ENCODE measurements around the gene SPO11. TPM values are rescaled to one million over a fixed set of nuclear protein-coding genes. Genes with fewer than 3 reads are reported as not detected.

The SPO11 gene
- polyA plus RNA-seq, 1 experiment: not detected

DNA sequence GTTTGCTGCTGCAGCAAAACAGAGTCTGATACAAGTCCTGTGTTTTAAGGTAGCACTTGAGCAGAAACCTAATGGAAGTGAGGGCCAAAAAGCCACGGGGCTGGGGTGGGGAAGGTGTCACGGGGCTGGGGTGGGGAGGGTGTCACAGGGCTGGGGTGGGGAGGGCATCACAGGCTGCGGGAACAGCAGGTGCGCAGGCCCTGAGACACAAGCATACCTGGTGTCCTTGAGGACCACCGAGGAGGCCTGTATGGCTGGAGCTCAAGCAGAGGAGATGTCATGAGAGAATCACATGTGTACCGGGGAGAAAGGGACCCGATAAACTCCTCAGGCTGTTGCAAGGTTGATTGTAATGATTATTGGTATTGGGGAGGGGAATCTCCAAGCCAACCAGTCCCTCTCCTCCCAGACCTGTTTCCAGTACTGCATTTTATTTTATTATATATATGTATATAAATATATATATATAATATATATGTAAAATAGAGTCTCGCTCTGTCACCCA, 13.6 kb upstream of the SPO11 start:
- POLR2A ChIA-PET: no interaction called here
- CTCF ChIA-PET: no interaction called here
- Histone ChIP-seq H3K36me3 (ENCODE audit: control insufficient read depth, insufficient read depth, low read length) (no peaks in the 10 kb centered on the region), H3K4me3 (ENCODE audit: low read depth, low read length) (no peak overlapping the region), H3K27me3 (ENCODE audit: control insufficient read depth, insufficient read depth, low read length) (peaks cover 1% of the 10 kb centered on the region; the same call in 1 of the 2 replicates)
- no peak for DNase-seq (ENCODE audit: low read depth)
- TF ChIP-seq, protein P1, sequence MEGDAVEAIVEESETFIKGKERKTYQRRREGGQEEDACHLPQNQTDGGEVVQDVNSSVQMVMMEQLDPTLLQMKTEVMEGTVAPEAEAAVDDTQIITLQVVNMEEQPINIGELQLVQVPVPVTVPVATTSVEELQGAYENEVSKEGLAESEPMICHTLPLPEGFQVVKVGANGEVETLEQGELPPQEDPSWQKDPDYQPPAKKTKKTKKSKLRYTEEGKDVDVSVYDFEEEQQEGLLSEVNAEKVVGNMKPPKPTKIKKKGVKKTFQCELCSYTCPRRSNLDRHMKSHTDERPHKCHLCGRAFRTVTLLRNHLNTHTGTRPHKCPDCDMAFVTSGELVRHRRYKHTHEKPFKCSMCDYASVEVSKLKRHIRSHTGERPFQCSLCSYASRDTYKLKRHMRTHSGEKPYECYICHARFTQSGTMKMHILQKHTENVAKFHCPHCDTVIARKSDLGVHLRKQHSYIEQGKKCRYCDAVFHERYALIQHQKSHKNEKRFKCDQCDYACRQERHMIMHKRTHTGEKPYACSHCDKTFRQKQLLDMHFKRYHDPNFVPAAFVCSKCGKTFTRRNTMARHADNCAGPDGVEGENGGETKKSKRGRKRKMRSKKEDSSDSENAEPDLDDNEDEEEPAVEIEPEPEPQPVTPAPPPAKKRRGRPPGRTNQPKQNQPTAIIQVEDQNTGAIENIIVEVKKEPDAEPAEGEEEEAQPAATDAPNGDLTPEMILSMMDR (IDR thresholded peaks at IDR 0.05; ENCODE audit: insufficient read depth, low read depth, low read length): no peak

DNA sequence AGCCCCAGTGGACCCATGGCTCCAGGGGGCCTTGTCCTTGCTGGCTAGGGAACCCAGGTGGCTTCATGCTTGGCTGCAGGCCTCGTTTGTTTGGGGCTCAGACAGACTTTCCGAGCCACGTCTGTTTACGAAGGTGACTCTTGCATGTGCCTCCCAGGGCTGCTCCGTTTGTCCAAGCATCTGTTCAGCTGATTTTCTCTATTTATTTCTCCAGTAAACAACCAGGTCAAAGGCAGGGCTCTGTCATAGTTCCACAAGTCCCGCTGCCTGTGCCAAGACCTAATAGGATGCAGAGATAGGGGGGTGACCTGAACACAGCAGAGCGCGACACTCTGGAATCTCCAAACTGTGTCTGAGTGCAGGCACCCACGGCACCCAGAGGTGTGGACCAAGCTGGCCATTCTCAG, 12.8 kb upstream of the SPO11 start:
- POLR2A ChIA-PET: no interaction called here
- no peak overlapping the region for H3K4me3 ChIP-seq (ENCODE audit: low read depth, low read length)
- no peaks in the 10 kb centered on the region for H3K36me3 ChIP-seq (ENCODE audit: control insufficient read depth, insufficient read depth, low read length)
- CTCF ChIA-PET: interaction anchor here (0.7 kb wide), 1 partner anchor 224 kb away, joined by 3 read pairs; no protein-coding TSS in a partner anchor
- TF ChIP-seq, protein P1 (IDR thresholded peaks at IDR 0.05; ENCODE audit: insufficient read depth, low read depth, low read length): no peak
- H3K27me3 ChIP-seq (ENCODE audit: control insufficient read depth, insufficient read depth, low read length): peaks cover 5% of the 10 kb centered on the region; the same call in 1 of the 2 replicates
- DNase-seq (ENCODE audit: low read depth): no peak

DNA sequence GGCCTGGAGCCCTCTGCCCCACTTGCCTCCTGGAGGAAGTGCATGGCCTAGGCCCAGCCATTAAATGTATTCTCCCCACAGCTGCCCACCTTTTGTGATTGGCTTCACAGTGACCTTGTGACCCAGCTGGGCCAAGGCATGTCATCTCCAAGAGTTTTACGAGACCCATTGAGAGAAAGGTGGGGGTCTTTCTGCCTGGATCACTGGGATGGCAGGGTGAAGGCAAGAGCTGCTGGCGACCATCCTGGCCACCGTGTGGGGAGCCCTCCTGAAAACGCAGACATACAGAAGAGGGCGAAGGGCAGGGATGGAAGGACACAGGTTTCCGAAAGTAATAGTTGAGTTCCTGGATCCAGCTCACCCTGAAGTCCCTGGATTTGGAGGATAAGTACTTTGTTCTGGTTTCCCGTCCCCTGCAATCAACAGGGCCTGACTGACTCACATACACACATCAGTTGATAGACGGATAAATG, 12.3 kb upstream of the SPO11 start:
- Histone ChIP-seq H3K4me3 (ENCODE audit: low read depth, low read length) (no peak overlapping the region), H3K27me3 (ENCODE audit: control insufficient read depth, insufficient read depth, low read length) (peaks cover 6% of the 10 kb centered on the region; the same call in 1 of the 2 replicates), H3K36me3 (ENCODE audit: control insufficient read depth, insufficient read depth, low read length) (no peaks in the 10 kb centered on the region)
- DNase-seq (ENCODE audit: low read depth): no peak
- TF ChIP-seq, protein P1 (IDR thresholded peaks at IDR 0.05; ENCODE audit: insufficient read depth, low read depth, low read length): no peak
- ChIA-PET POLR2A (no interaction called here), CTCF (interaction anchor here (0.6 to 1.9 kb wide), 3 partner anchors 149 to 227 kb away, joined by 3 to 4 read pairs (median 3); no protein-coding TSS in a partner anchor)

DNA sequence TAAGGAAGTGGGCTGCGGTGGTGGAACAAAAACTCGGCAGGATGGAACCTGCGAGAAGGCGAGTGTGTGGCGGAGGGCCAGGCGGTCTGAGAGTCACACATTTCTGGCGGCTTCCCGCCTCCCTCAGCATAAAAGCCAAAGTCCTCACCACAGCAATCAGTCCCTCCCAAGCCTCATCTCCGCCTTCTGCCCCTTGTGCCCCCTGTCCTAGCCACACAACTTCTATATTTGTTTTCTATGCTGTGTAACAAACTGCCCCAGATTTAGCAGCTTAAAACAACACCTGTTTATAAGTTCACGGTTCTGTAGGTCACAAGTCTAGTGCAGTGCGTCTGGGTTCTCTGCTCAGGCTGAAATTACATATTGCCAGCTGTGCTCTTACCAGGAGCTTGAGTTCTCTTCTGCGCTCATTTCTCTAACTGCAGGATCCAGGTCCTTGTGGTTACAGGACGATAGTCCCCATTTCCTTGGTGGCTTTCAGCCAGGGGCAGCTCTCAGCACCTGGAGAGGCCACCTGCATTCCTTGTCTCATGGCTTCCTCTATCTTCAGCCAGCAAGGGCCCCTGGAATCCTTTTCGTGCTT, 11.7 kb upstream of the SPO11 start:
- ChIA-PET CTCF (interaction anchor here (0.6 to 1.9 kb wide), 2 partner anchors 149 to 228 kb away, joined by 3 to 4 read pairs; no protein-coding TSS in a partner anchor), POLR2A (no interaction called here)
- Histone ChIP-seq H3K27me3 (ENCODE audit: control insufficient read depth, insufficient read depth, low read length) (peaks cover 6% of the 10 kb centered on the region; the same call in 1 of the 2 replicates), H3K36me3 (ENCODE audit: control insufficient read depth, insufficient read depth, low read length) (no peaks in the 10 kb centered on the region), H3K4me3 (ENCODE audit: low read depth, low read length) (no peak overlapping the region)
- TF ChIP-seq, protein P1 (IDR thresholded peaks at IDR 0.05; ENCODE audit: insufficient read depth, low read depth, low read length): no peak
- DNase-seq (ENCODE audit: low read depth): no peak

DNA sequence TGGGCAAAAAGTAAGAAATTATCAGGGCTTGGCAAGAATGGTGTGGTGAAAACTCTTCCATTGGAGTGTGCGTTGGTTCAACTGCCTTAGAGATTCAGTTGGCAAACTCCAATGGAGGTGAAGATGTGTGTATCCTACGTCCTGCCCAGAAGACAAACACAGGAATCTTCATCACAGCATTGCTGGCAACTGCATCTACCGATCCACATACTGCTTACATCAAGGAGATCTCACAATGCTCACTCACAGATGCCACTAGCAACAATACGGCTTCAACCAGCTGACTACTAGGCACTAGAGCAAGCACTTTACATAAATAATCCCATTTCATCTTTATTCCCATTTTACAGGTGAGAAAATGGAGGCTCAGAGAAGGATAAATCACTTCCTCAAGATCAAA, 10.0 kb upstream of the SPO11 start:
- ChIA-PET POLR2A (no interaction called here), CTCF (no interaction called here)
- peaks cover 8% of the 10 kb centered on the region for H3K27me3 ChIP-seq (ENCODE audit: control insufficient read depth, insufficient read depth, low read length)
- H3K36me3 ChIP-seq (ENCODE audit: control insufficient read depth, insufficient read depth, low read length): no peaks in the 10 kb centered on the region
- TF ChIP-seq, protein P1 (IDR thresholded peaks at IDR 0.05; ENCODE audit: insufficient read depth, low read depth, low read length): no peak
- no peak for DNase-seq (ENCODE audit: low read depth)
- no peak overlapping the region for H3K4me3 ChIP-seq (ENCODE audit: low read depth, low read length)
